ENCODE results near the gene NTM. TPM values are rescaled to one million over a fixed set of nuclear protein-coding genes. Genes with fewer than 3 reads are reported as not detected.

Gene NTM
- polyA plus RNA-seq, 1 donor from 2014 or later, result 39.4 TPM

DNA sequence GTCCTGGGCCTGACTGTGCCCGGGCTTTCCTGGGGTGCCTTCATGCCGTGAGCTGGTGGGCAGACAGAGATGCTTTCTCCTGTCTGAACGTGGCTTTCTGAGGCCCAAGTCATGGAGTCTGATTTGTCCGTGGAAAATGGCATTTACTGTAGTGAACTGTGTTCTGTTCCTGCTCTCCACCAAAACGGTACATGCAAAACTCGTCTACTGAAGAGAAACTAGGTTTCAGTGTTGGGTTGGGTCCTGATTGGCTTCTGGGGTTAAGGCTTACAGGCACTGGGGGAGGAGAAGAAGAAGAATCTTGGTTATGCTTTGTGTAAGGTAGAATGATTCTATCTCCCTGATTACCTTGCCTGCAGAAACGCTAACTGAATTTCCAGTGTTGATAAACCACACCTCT lies 541.7 kb downstream of the NTM start:
- no peaks in the 10 kb centered on the region for H3K36me3 ChIP-seq (ENCODE audit: insufficient read depth, low read length)
- H3K9me2 ChIP-seq (ENCODE audit: insufficient read depth, low read length), result no peaks in the 10 kb centered on the region
- no peaks in the 10 kb centered on the region for H3K27me3 ChIP-seq (ENCODE audit: insufficient read depth, low read depth, low read length)
- H2AFZ ChIP-seq (ENCODE audit: low read depth, low read length), result no peak overlapping the region
- peaks cover 7% of the 10 kb centered on the region for H3F3A ChIP-seq (ENCODE audit: insufficient read depth, low read length, poor library complexity, severe bottlenecking)
- peak overlapping the region; percentile 92 for H3K4me2 ChIP-seq (ENCODE audit: low read length)
- H3K9me3 ChIP-seq (ENCODE audit: low read length), result no peaks in the 10 kb centered on the region
- H3K79me2 ChIP-seq (replicated peaks; ENCODE audit: insufficient read depth, low read length), result peaks cover 33% of the 10 kb centered on the region
- no peaks in the 10 kb centered on the region for H4K20me1 ChIP-seq (ENCODE audit: insufficient read depth)
- H3K9ac ChIP-seq (ENCODE audit: low read length), result peak overlapping the region; percentile 84
- H3K4me3 ChIP-seq (ENCODE audit: low read length), result peak overlapping the region; percentile 91
- peak overlapping the region; percentile 36 for H3K27ac ChIP-seq (ENCODE audit: low read length)
- TF ChIP-seq TAF1 (IDR thresholded peaks at IDR 0.05; ENCODE audit: low read depth) (no peak), CTCF (IDR thresholded peaks at IDR 0.05; ENCODE audit: poor library complexity, severe bottlenecking) (no peak), SMC3 (conservative IDR thresholded peaks at IDR 0.05; ENCODE audit: poor library complexity) (no peak), EP300 (conservative IDR thresholded peaks at IDR 0.05; ENCODE audit: poor library complexity, severe bottlenecking) (no peak), POLR2AphosphoS5 (IDR thresholded peaks at IDR 0.05) (no peak), MXI1 (conservative IDR thresholded peaks at IDR 0.05; ENCODE audit: poor library complexity, severe bottlenecking) (no peak)

DNA sequence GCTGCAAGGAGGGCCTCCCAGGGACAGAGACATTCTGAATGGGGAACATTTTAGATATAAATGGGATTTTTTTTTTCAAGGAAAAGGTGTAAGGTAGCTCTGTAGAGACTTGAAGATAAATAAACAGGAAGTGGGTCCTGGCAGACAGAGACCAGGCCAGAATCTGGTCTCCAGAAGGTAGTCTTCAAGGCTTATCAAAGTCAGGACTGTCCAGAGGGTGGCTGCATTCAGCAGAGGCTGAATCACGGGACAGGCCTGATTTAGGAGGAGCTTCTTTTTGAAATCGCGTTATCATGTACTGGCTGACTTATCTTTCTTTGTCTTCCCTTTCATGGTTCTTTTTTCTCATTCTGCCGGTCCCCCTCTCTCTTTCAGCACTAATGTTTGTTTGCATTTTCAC lies 542.9 kb downstream of the NTM start:
- H3K27ac ChIP-seq (ENCODE audit: low read length), result no peak overlapping the region
- H3K79me2 ChIP-seq (replicated peaks; ENCODE audit: insufficient read depth, low read length), result peaks cover 33% of the 10 kb centered on the region
- H3K9ac ChIP-seq (ENCODE audit: low read length), result no peak overlapping the region

More for the DNA sequence above, 542.9 kb downstream of the NTM start:
- Histone ChIP-seq H3K4me2 (ENCODE audit: low read length) (peak overlapping the region; percentile 92), H3K4me3 (ENCODE audit: low read length) (peak overlapping the region; percentile 91), H3K9me3 (ENCODE audit: low read length) (no peaks in the 10 kb centered on the region), H2AFZ (ENCODE audit: low read depth, low read length) (no peak overlapping the region), H3K9me2 (ENCODE audit: insufficient read depth, low read length) (no peaks in the 10 kb centered on the region), H4K20me1 (ENCODE audit: insufficient read depth) (no peaks in the 10 kb centered on the region), H3K27me3 (ENCODE audit: insufficient read depth, low read depth, low read length) (no peaks in the 10 kb centered on the region), H3F3A (ENCODE audit: insufficient read depth, low read length, poor library complexity, severe bottlenecking) (peaks cover 7% of the 10 kb centered on the region), H3K36me3 (ENCODE audit: insufficient read depth, low read length) (no peaks in the 10 kb centered on the region)
- TF ChIP-seq RAD21 (conservative IDR thresholded peaks at IDR 0.05) (no peak), TAF1 (IDR thresholded peaks at IDR 0.05; ENCODE audit: low read depth) (no peak), EZH2 (IDR thresholded peaks at IDR 0.05; ENCODE audit: borderline replicate concordance, insufficient read depth, low read length, poor library complexity, severe bottlenecking) (no peak), EP300 (conservative IDR thresholded peaks at IDR 0.05; ENCODE audit: poor library complexity, severe bottlenecking) (no peak), SMC3 (conservative IDR thresholded peaks at IDR 0.05; ENCODE audit: poor library complexity) (no peak), MXI1 (conservative IDR thresholded peaks at IDR 0.05; ENCODE audit: poor library complexity, severe bottlenecking) (no peak), POLR2AphosphoS5 (IDR thresholded peaks at IDR 0.05) (no peak), CTCF (IDR thresholded peaks at IDR 0.05; ENCODE audit: poor library complexity, severe bottlenecking) (no peak)
- TF ChIP-seq, protein P1, sequence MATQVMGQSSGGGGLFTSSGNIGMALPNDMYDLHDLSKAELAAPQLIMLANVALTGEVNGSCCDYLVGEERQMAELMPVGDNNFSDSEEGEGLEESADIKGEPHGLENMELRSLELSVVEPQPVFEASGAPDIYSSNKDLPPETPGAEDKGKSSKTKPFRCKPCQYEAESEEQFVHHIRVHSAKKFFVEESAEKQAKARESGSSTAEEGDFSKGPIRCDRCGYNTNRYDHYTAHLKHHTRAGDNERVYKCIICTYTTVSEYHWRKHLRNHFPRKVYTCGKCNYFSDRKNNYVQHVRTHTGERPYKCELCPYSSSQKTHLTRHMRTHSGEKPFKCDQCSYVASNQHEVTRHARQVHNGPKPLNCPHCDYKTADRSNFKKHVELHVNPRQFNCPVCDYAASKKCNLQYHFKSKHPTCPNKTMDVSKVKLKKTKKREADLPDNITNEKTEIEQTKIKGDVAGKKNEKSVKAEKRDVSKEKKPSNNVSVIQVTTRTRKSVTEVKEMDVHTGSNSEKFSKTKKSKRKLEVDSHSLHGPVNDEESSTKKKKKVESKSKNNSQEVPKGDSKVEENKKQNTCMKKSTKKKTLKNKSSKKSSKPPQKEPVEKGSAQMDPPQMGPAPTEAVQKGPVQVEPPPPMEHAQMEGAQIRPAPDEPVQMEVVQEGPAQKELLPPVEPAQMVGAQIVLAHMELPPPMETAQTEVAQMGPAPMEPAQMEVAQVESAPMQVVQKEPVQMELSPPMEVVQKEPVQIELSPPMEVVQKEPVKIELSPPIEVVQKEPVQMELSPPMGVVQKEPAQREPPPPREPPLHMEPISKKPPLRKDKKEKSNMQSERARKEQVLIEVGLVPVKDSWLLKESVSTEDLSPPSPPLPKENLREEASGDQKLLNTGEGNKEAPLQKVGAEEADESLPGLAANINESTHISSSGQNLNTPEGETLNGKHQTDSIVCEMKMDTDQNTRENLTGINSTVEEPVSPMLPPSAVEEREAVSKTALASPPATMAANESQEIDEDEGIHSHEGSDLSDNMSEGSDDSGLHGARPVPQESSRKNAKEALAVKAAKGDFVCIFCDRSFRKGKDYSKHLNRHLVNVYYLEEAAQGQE (IDR thresholded peaks at IDR 0.05; ENCODE audit: borderline replicate concordance), result no peak

All from neural cell (in vitro differentiated cells).